Measurements from ENCODE around the gene MYO3B. TPM values are rescaled to one million over a fixed set of nuclear protein-coding genes. Genes with fewer than 3 reads are reported as not detected.
"Not testable (repeated sequence)": the region's sequence is repeated elsewhere in the genome, so short reads cannot be mapped to it uniquely, and the experiment has no call there.

MYO3B gene
- total and polyA plus RNA-seq, 8 donors = 0.38 to 1.3 (median 0.52) TPM

- 46 to 49% methylated on average over 1 of the region's 1 CpG for WGBS, 2 donors
- no peak for DNase-seq
- no peak overlapping the region for H3K4me3 ChIP-seq
- H3K4me1 ChIP-seq = no peaks in the 10 kb centered on the region
- no peaks in the 10 kb centered on the region for H3K36me3 ChIP-seq
- TF ChIP-seq, protein P1, sequence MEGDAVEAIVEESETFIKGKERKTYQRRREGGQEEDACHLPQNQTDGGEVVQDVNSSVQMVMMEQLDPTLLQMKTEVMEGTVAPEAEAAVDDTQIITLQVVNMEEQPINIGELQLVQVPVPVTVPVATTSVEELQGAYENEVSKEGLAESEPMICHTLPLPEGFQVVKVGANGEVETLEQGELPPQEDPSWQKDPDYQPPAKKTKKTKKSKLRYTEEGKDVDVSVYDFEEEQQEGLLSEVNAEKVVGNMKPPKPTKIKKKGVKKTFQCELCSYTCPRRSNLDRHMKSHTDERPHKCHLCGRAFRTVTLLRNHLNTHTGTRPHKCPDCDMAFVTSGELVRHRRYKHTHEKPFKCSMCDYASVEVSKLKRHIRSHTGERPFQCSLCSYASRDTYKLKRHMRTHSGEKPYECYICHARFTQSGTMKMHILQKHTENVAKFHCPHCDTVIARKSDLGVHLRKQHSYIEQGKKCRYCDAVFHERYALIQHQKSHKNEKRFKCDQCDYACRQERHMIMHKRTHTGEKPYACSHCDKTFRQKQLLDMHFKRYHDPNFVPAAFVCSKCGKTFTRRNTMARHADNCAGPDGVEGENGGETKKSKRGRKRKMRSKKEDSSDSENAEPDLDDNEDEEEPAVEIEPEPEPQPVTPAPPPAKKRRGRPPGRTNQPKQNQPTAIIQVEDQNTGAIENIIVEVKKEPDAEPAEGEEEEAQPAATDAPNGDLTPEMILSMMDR (IDR thresholded peaks at IDR 0.05) = no peak
- H3K27me3 ChIP-seq = no peaks in the 10 kb centered on the region
- intact Hi-C loops (cut with DNase I) = no loop called here
- H3K9me3 ChIP-seq = no peaks in the 10 kb centered on the region
- H3K27ac ChIP-seq = no peak overlapping the region
- no peak for ATAC-seq
- no peak for FAIRE-seq
These were observed 289.8 kb downstream of the MYO3B start for GRCh38 chr2:170467568-170468422.

GRCh38 chr2:170468557-170468956 lies 290.6 kb downstream of the MYO3B start:
- Histone ChIP-seq H3K4me1 (no peaks in the 10 kb centered on the region), H3K36me3 (no peaks in the 10 kb centered on the region), H3K9me3 (no peaks in the 10 kb centered on the region), H3K27ac (no peak overlapping the region), H3K4me3 (no peak overlapping the region), H3K27me3 (no peaks in the 10 kb centered on the region)
- FAIRE-seq (no peak), DNase-seq (no peak), ATAC-seq (no peak)
- TF ChIP-seq, protein P1 (IDR thresholded peaks at IDR 0.05) = no peak
- 66 to 74% methylated on average over 4 of the region's 4 CpGs for WGBS, 2 donors
- intact Hi-C loops (cut with DNase I) = no loop called here

GRCh38 chr2:170472498-170472897 lies 294.6 kb downstream of the MYO3B start:
- H3K4me1 ChIP-seq; H3K36me3 ChIP-seq; H3K4me3 ChIP-seq; DNase-seq; H3K27me3 ChIP-seq; FAIRE-seq; ATAC-seq; intact Hi-C loops (cut with DNase I); H3K27ac ChIP-seq; H3K9me3 ChIP-seq: not testable (repeated sequence)
- WGBS, 2 donors = 90 to 94% methylated on average over 4 of the region's 4 CpGs

GRCh38 chr2:170475878-170476277 lies 297.9 kb downstream of the MYO3B start:
- no peak for ATAC-seq
- TF ChIP-seq, protein P1 (IDR thresholded peaks at IDR 0.05) = no peak
- no peak for DNase-seq

DNA sequence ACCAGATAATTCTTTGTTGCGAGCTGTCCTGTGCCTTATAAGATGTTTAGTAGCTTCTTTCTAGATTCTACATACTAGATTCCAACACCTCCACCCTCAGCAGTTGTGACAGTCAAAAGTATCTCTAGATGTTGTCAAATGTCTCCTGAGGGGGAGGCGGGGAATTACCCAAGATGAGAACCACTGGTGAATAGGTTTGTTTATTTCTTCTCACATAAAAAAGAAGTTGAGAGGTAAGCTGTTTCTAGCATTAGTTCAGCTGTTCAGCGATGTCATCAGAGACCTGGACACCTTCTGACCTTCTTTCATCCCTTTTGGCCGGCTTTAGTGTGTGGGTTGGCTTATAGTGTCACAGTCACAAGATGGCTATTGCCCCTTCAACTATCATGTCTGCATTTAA lies 299.7 kb downstream of the MYO3B start:
- 58 to 62% methylated on average over 4 of the region's 4 CpGs for WGBS, 2 donors
- no peaks in the 10 kb centered on the region for H3K9me3 ChIP-seq
- TF ChIP-seq, protein P1 (IDR thresholded peaks at IDR 0.05) = no peak
- intact Hi-C loops (cut with DNase I) = no loop called here
- H3K4me3 ChIP-seq = no peak overlapping the region
- no peak for DNase-seq
- no peak for ATAC-seq
- no peaks in the 10 kb centered on the region for H3K36me3 ChIP-seq
- no peak for FAIRE-seq
- no peaks in the 10 kb centered on the region for H3K4me1 ChIP-seq
- H3K27ac ChIP-seq = no peak overlapping the region
- H3K27me3 ChIP-seq = no peaks in the 10 kb centered on the region

More at GRCh38 chr2:170475878-170476277, 297.9 kb downstream of the MYO3B start:
- Histone ChIP-seq H3K4me1 (no peaks in the 10 kb centered on the region), H3K9me3 (no peaks in the 10 kb centered on the region), H3K27ac (no peak overlapping the region), H3K4me3 (no peak overlapping the region), H3K27me3 (no peaks in the 10 kb centered on the region), H3K36me3 (no peaks in the 10 kb centered on the region)
- no peak for FAIRE-seq
- intact Hi-C loops (cut with DNase I) = no loop called here
- WGBS, 2 donors = 63 to 74% methylated on average over 6 of the region's 6 CpGs

Data from pancreas (tissue), 10 donors.